ENCODE data around the gene OR52N1. TPM values are rescaled to one million over a fixed set of nuclear protein-coding genes. Genes with fewer than 3 reads are reported as not detected.

The OR52N1 gene
- total RNA-seq, 3 donors from 2014 or later = not detected

- intact Hi-C loops (cut with DNase I, micrococcal nuclease) = no loop called here
Observed at GRCh38 chr11:5746614-5747013, 44.5 kb downstream of the OR52N1 start.

GRCh38 chr11:5738431-5738830, 52.6 kb downstream of the OR52N1 start:
- DNase-seq (no peak), ATAC-seq (no peak)
- TF ChIP-seq, protein P1, sequence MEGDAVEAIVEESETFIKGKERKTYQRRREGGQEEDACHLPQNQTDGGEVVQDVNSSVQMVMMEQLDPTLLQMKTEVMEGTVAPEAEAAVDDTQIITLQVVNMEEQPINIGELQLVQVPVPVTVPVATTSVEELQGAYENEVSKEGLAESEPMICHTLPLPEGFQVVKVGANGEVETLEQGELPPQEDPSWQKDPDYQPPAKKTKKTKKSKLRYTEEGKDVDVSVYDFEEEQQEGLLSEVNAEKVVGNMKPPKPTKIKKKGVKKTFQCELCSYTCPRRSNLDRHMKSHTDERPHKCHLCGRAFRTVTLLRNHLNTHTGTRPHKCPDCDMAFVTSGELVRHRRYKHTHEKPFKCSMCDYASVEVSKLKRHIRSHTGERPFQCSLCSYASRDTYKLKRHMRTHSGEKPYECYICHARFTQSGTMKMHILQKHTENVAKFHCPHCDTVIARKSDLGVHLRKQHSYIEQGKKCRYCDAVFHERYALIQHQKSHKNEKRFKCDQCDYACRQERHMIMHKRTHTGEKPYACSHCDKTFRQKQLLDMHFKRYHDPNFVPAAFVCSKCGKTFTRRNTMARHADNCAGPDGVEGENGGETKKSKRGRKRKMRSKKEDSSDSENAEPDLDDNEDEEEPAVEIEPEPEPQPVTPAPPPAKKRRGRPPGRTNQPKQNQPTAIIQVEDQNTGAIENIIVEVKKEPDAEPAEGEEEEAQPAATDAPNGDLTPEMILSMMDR (IDR thresholded peaks at IDR 0.05) = no peak
- intact Hi-C loops (cut with DNase I, micrococcal nuclease) = no loop called here
- H3K4me3 ChIP-seq = no peak overlapping the region
- H3K9me3 ChIP-seq = no peaks in the 10 kb centered on the region
- no peaks in the 10 kb centered on the region for H3K4me1 ChIP-seq (ENCODE audit: low read depth)
- no peaks in the 10 kb centered on the region for H3K36me3 ChIP-seq (ENCODE audit: low read depth)

More at GRCh38 chr11:5746614-5747013, 44.5 kb downstream of the OR52N1 start:
- H3K36me3 ChIP-seq (ENCODE audit: low read depth) = no peaks in the 10 kb centered on the region
- DNase-seq (no peak), ATAC-seq (no peak)
- no peaks in the 10 kb centered on the region for H3K9me3 ChIP-seq
- TF ChIP-seq, protein P1 (IDR thresholded peaks at IDR 0.05) = no peak
- H3K4me1 ChIP-seq (ENCODE audit: low read depth) = no peaks in the 10 kb centered on the region
- no peak overlapping the region for H3K4me3 ChIP-seq

GRCh38 chr11:5737670-5738392, 53.2 kb downstream of the OR52N1 start:
- no peak for ATAC-seq
- Histone ChIP-seq H3K4me3 (no peak overlapping the region), H3K4me1 (ENCODE audit: low read depth) (no peaks in the 10 kb centered on the region), H3K9me3 (no peaks in the 10 kb centered on the region), H3K36me3 (ENCODE audit: low read depth) (no peaks in the 10 kb centered on the region)
- TF ChIP-seq, protein P1 (IDR thresholded peaks at IDR 0.05) = no peak
- intact Hi-C loops (cut with DNase I, micrococcal nuclease) = no loop called here
- no peak for DNase-seq

- H3K9me3 ChIP-seq = no peaks in the 10 kb centered on the region
- H3K4me3 ChIP-seq = no peak overlapping the region
- TF ChIP-seq, protein P1 (IDR thresholded peaks at IDR 0.05) = no peak
- no peaks in the 10 kb centered on the region for H3K36me3 ChIP-seq (ENCODE audit: low read depth)
- ATAC-seq (no peak), DNase-seq (no peak)
- H3K4me1 ChIP-seq (ENCODE audit: low read depth) = no peaks in the 10 kb centered on the region
- intact Hi-C loops (cut with DNase I, micrococcal nuclease) = no loop called here
Observed at GRCh38 chr11:5737091-5737490, 54.0 kb downstream of the OR52N1 start.

Other genes starting within 250 kb of the OR52N1 start
- gene OR52H1, start 242.7 kb downstream of the OR52N1 start, total RNA-seq = under 1 TPM; 0.28 to 0.46 (median 0.39) TPM
- gene OR52B6, start 210.4 kb downstream of the OR52N1 start, total RNA-seq = not detected
- 1 to 10 TPM in 1 of 3 donors, under 1 TPM in 2; 0.43 to 4.6 (median 0.92) TPM for gene TRIM6, start 194.6 kb downstream of the OR52N1 start, total RNA-seq
- gene TRIM34, start 166.3 kb downstream of the OR52N1 start, total RNA-seq = 10 to 100 TPM in 1 of 3 donors, 1 to 10 TPM in 2; 7.3 to 11.9 (median 8.5) TPM
- 10 to 100 TPM; 19.6 to 24.6 (median 21.5) TPM for gene TRIM5, start 106.2 kb downstream of the OR52N1 start, total RNA-seq
- 10 to 100 TPM in 2 of 3 donors, 1 to 10 TPM in 1; 9.7 to 47.1 (median 31.5) TPM for gene TRIM22, start 101.5 kb downstream of the OR52N1 start, total RNA-seq
- not detected for gene OR56B1, start 54.8 kb downstream of the OR52N1 start, total RNA-seq
- gene OR52N4, start 37.0 kb downstream of the OR52N1 start, total RNA-seq = not detected
- not detected for gene OR52N5, start 7.9 kb downstream of the OR52N1 start, total RNA-seq
- not detected for gene OR52N2, start 17.7 kb upstream of the OR52N1 start, total RNA-seq
- not detected for gene OR52E6, start 50.6 kb upstream of the OR52N1 start, total RNA-seq
- not detected for gene OR52E8, start 66.4 kb upstream of the OR52N1 start, total RNA-seq
- not detected for gene OR52E4, start 89.4 kb upstream of the OR52N1 start, total RNA-seq
- gene OR52E5, start 101.9 kb upstream of the OR52N1 start, total RNA-seq = not detected
- not detected for gene OR56A3, start 151.0 kb upstream of the OR52N1 start, total RNA-seq
- not detected for gene OR56A5, start 177.2 kb upstream of the OR52N1 start, total RNA-seq
- not detected for gene OR52L1, start 195.7 kb upstream of the OR52N1 start, total RNA-seq
- under 1 TPM in 2 of 3 donors, not detected in 1; 0.10 to 0.20 TPM for gene OR56A4, start 215.7 kb upstream of the OR52N1 start, total RNA-seq
- gene OR56A1, start 239.5 kb upstream of the OR52N1 start, total RNA-seq = under 1 TPM; 0.03 to 0.09 (median 0.05) TPM